Nephron progenitor cell (in vitro differentiated cells): ENCODE results near the gene KMT2C.

Experiments
- DNase-seq: peaks from one replicate; pipeline ENCODE4 v3.0.0; 2021
- H3K27ac Mint-ChIP-seq: 2 replicates; pipeline ENCODE4 v1.8.0; 2021; ENCODE audit warnings: mild to moderate bottlenecking, moderate library complexity, mixed read lengths
- H3K27me3 Mint-ChIP-seq: 2 replicates; pipeline ENCODE4 v1.8.0; 2021; ENCODE audit warnings: mild to moderate bottlenecking, low read depth, mixed read lengths; ENCODE audit not compliant: poor library complexity
- H3K36me3 Mint-ChIP-seq: 2 replicates; pipeline ENCODE4 v1.8.0; 2021; ENCODE audit warnings: low read depth, mixed read lengths
- H3K4me1 Mint-ChIP-seq: 2 replicates; pipeline ENCODE4 v1.8.0; 2021; ENCODE audit warnings: mixed read lengths
- H3K4me3 Mint-ChIP-seq: 2 replicates; pipeline ENCODE4 v1.8.0; 2021; ENCODE audit warnings: mild to moderate bottlenecking, moderate library complexity, mixed read lengths
- H3K9me3 Mint-ChIP-seq: 2 replicates; pipeline ENCODE4 v1.8.0; 2021; ENCODE audit warnings: mild to moderate bottlenecking, moderate library complexity, mixed read lengths
- TF ChIP-seq, protein P1 (sequence below): fragments of 200-600 bp; sonication (generic); IDR thresholded peaks from 2 replicates; pipeline ENCODE4 v1.5.0; 2021; ENCODE audit warnings: antibody characterized with exemption

KMT2C gene

DNA sequence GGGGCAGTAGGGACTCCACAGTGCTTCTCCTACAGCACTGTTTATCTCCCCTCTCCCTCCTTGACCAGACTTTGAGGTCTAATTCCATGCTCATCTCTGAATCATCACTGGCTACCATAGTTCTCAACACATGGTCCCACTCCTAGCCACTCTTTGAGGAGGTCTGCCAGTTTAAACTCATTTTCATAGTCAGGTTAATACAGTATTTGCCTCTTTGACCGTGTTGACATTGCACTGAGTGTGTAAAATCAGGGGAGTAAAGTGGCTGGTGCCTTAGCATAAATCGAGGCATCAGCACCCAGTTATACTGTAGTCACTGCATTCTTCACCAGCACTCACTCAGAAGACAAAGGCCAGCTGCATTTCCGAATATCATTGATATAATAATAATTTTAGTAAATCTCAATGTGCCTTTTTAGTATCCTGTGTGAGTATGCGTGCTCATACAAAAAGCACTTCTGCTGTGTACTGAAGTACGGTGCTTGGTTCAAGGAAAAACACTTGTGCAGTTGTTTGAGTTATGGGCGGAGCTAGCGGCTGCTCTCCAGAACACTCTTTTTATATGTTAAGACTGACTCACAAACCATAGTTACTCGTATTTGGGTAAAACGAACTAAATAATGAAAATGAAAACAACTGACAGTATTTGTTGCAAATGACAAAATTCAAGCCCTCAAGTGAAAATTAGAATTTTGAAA, 320.6 kb downstream of the KMT2C start:
- no peak overlapping the region for H3K27ac Mint-ChIP-seq
- no peak for DNase-seq
- TF ChIP-seq, protein P1, sequence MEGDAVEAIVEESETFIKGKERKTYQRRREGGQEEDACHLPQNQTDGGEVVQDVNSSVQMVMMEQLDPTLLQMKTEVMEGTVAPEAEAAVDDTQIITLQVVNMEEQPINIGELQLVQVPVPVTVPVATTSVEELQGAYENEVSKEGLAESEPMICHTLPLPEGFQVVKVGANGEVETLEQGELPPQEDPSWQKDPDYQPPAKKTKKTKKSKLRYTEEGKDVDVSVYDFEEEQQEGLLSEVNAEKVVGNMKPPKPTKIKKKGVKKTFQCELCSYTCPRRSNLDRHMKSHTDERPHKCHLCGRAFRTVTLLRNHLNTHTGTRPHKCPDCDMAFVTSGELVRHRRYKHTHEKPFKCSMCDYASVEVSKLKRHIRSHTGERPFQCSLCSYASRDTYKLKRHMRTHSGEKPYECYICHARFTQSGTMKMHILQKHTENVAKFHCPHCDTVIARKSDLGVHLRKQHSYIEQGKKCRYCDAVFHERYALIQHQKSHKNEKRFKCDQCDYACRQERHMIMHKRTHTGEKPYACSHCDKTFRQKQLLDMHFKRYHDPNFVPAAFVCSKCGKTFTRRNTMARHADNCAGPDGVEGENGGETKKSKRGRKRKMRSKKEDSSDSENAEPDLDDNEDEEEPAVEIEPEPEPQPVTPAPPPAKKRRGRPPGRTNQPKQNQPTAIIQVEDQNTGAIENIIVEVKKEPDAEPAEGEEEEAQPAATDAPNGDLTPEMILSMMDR, result no peak
- H3K36me3 Mint-ChIP-seq, result peaks cover 76% of the 10 kb centered on the region
- no peaks in the 10 kb centered on the region for H3K27me3 Mint-ChIP-seq
- H3K4me3 Mint-ChIP-seq, result no peak overlapping the region
- H3K4me1 Mint-ChIP-seq, result no peaks in the 10 kb centered on the region
- H3K9me3 Mint-ChIP-seq, result peaks cover 3% of the 10 kb centered on the region

DNA sequence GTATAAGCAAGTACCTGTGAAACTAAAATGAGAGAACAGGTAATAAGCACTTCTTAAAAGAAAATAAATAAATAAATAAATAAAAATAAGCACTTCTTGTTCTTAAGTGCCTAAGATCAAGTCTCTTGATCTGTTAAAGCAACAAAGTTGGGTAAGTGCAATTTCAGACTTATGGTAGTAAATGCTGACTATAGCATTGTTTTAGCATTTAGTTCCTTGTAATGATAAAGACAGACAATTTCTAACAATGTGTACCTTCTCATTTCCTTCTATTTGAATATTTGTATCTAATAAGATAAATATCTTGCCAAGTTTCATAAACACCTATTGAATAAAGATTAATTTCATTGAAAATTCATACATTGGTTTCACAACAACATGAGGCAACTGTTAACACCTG, 323.0 kb downstream of the KMT2C start:
- no peak for DNase-seq
- peaks cover under 1% of the 10 kb centered on the region for H3K4me1 Mint-ChIP-seq

DNA sequence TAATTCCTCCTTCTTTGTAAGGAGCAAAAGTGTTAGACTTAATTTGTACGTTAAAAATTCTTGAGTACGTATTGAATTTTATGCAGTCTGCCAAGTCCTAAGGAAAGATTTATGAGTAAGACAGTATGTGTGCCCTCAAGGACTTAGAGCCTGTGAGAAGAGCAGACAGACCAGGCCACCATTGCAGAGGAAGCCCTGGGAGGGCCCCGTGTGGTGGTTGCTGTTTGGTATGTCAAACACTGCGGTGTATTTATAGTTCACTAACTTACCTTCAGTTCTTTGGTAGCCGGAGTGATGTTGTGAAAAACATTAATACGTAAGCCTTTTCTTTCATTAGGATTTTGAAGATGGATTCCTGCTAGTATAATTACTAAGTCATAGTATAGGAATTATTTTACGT, 327.4 kb downstream of the KMT2C start:
- TF ChIP-seq, protein P1, result no peak
- Mint-ChIP-seq H3K27me3 (no peaks in the 10 kb centered on the region), H3K4me1 (peaks cover 12% of the 10 kb centered on the region), H3K9me3 (no peaks in the 10 kb centered on the region), H3K36me3 (peaks cover 56% of the 10 kb centered on the region), H3K4me3 (no peak overlapping the region), H3K27ac (no peak overlapping the region)
- DNase-seq, result no peak

More for the DNA sequence above, 323.0 kb downstream of the KMT2C start:
- Mint-ChIP-seq H3K36me3 (peaks cover 77% of the 10 kb centered on the region), H3K4me3 (no peak overlapping the region), H3K9me3 (peaks cover 3% of the 10 kb centered on the region), H3K27me3 (no peaks in the 10 kb centered on the region), H3K27ac (no peak overlapping the region)
- TF ChIP-seq, protein P1, result no peak

DNA sequence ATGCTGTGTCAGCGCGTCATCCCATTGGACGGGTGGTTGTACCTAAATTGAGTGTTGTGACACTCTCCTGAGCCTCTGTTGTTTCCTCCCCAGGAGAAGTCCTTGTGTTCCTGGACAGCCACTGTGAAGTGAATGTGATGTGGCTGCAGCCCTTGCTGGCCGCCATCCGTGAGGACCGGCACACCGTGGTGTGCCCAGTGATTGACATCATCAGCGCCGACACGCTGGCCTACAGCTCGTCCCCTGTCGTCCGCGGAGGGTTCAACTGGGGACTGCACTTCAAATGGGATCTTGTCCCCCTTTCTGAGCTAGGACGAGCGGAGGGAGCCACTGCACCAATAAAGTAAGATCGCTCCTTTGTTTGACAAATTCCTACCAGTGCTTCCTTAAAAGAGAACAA, 327.9 kb downstream of the KMT2C start:
- no peaks in the 10 kb centered on the region for H3K27me3 Mint-ChIP-seq

DNA sequence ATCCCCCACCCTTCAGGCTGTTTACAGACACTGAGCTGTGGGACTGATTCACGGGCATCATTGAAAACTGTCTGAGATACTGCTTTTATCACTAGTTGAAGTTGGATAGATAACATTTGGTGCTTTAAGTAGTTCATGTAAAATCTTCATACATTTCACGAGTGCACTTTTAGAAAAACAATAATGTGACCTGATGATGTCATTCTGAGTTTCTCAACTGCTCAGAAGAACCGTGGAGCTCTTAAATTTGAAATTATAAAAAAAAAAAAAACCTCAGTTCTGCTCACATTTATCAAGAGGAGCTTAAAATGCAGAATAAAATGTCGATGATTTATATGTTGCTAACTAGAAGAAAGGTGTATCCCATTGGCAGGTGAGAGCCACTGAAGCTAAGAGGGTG, 328.8 kb downstream of the KMT2C start:
- no peaks in the 10 kb centered on the region for H3K9me3 Mint-ChIP-seq
- no peak overlapping the region for H3K4me3 Mint-ChIP-seq
- peaks cover 12% of the 10 kb centered on the region for H3K4me1 Mint-ChIP-seq
- DNase-seq, result no peak
- no peaks in the 10 kb centered on the region for H3K27me3 Mint-ChIP-seq
- TF ChIP-seq, protein P1, result no peak
- H3K27ac Mint-ChIP-seq, result peak overlapping the region; percentile 81
- peaks cover 56% of the 10 kb centered on the region for H3K36me3 Mint-ChIP-seq

More for the DNA sequence above, 327.9 kb downstream of the KMT2C start:
- TF ChIP-seq, protein P1, result no peak
- no peak for DNase-seq
- Mint-ChIP-seq H3K36me3 (peaks cover 56% of the 10 kb centered on the region), H3K4me1 (peaks cover 12% of the 10 kb centered on the region), H3K4me3 (no peak overlapping the region), H3K27ac (no peak overlapping the region), H3K9me3 (no peaks in the 10 kb centered on the region)

DNA sequence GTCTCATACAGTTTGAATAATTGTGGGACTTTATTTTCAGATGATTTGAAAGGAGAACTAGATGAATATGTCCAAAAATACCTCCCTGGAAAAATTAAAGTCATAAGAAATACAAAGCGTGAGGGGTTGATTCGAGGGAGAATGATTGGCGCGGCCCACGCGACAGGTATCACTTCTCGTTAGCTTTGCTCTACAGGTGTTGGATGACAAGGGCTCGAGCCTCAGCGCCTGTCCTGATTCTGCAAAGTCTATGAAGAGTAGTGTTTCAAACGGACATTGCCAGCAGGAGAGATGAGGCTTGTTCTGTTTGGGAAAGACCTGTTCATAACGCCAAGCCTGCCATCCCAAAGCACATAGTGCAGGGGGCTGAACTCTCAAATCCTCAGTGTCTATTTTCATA, 330.6 kb downstream of the KMT2C start:
- H3K36me3 Mint-ChIP-seq, result peaks cover 54% of the 10 kb centered on the region

More for the DNA sequence above, 330.6 kb downstream of the KMT2C start:
- no peak for DNase-seq
- Mint-ChIP-seq H3K27ac (no peak overlapping the region), H3K9me3 (no peaks in the 10 kb centered on the region), H3K27me3 (no peaks in the 10 kb centered on the region), H3K4me3 (no peak overlapping the region), H3K4me1 (peaks cover 12% of the 10 kb centered on the region)
- TF ChIP-seq, protein P1, result no peak
